AG09319 (cell line): ENCODE results near the gene MSI2.

Experiments used
- DNase-seq: peaks from one replicate; pipeline ENCODE4 v3.0.0-alpha.2; 2010; ENCODE audit warnings: low read depth; ENCODE audit errors: extremely low read depth
- CTCF ChIP-seq: IDR thresholded peaks from 2 replicates; pipeline ENCODE4 v1.5.1; 2011; ENCODE audit warnings: low read depth, mild to moderate bottlenecking, inconsistent platforms, low read length, moderate library complexity

MSI2 gene

GRCh38 chr17:57595426-57595825 lies 339.1 kb downstream of the MSI2 start:
- DNase-seq, result no peak
- TF ChIP-seq CTCF, result no peak

GRCh38 chr17:57595947-57596695 lies 339.8 kb downstream of the MSI2 start:
- DNase-seq, result no peak
- no peak for TF ChIP-seq CTCF

- no peak for TF ChIP-seq CTCF
- no peak for DNase-seq
These were observed 340.8 kb downstream of the MSI2 start for GRCh38 chr17:57597101-57597500.

GRCh38 chr17:57597531-57598453 lies 341.5 kb downstream of the MSI2 start:
- TF ChIP-seq CTCF, result peak; percentile 95
- DNase-seq, result peak; percentile 44

GRCh38 chr17:57599271-57600045 lies 343.1 kb downstream of the MSI2 start:
- DNase-seq, result no peak
- TF ChIP-seq CTCF, result no peak

- TF ChIP-seq CTCF, result no peak
- no peak for DNase-seq
These were observed 343.8 kb downstream of the MSI2 start for GRCh38 chr17:57600074-57600473.
